GM18951 (cell line): Measurements from ENCODE around the gene STK25.

Source experiments
- POLR2A ChIP-seq: IDR thresholded peaks from 4 replicates; pipeline ENCODE4 v1.6.1; 2011; ENCODE audit warnings: mild to moderate bottlenecking; ENCODE audit not compliant: insufficient read length, insufficient read depth; ENCODE audit errors: extremely low read depth
- in situ Hi-C: fragments of 300-500 bp; cut with MboI; formaldehyde crosslinking; loops from one replicate; pipeline ENCODE4 v1.12.0; 2022; ENCODE audit warnings: low sequenced_read_pairs, mixed read lengths, inconsistent platforms; ENCODE audit not compliant: unreplicated experiment

Gene STK25

DNA sequence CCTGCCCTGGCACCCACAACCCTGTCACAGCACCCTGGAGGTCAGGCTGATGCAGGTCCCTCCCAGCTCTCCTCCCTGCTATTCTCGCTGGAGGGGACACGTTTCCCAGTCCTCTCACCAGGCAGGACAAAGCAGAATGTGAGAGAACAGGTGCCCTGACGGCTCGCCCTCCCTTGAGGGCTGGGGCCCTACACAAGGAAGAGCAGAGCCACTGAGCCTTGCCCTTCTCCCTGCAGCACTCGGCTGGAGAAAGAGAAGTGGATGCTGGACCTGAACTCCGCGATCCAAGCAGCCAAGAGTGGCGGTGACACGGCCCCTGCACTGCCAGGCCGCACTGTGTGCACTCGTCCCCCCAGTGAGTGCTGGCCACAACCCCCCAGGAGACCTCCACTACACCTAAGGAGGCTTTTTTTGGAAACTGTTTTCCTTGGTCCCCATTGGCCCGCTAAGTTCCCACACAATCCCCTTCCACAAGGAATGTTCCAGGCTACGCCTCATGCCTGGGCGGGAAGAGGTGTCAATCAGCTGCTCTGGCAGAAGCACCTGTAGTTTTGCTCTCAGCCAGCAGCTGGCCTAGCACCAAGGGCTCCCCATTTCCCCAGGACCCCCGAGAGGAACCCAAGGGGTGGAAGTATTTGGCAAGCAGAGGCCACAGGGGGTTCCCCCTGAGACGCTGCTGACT, 17.4 kb downstream of the STK25 start:
- in situ Hi-C loops: no loop called here
- no peak for TF ChIP-seq POLR2A

DNA sequence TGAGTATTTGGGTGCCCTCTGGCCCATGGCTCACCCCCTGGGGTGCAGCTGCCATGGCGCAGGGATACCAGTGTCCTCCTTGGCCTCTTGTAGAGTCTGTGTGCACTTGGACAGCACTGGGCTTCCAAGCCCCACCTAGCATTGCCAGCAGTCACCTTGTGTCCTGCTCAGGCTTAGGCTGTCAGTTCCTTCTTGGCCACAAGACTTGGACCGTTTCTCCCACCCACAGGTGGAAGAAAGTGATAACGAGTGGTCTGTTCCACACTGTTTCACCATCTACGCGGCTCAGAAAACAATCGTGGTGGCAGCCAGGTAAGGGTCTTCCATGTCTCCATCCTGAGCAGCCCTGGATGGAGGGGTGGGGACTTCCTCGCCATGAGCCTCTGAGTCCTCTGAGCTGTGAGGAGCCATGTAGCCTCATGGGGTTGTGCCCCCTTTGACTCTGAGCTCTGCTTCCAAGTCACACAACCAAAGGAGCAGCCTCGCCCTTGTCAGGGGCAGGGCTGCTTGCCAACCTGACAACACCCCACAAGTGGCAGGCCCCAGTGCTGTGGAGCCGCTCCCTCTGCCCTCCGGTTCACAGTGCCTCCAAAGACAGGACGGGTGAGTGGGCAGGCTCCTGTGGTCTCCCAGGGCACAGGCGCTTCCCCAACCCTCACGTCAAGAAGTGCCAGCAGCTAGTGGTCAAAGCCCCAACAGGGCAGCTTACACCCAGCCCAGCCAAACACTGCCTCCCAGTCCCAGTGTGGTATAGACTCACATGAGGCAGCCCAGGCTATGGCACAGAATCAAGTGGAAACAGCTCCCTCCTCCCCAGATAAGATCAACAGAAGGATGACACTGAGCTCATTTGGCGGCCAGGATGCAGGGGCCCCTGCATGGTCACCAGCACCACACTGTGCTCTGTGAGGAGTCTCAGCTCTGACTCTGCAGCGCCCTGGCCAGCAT, 18.4 kb downstream of the STK25 start:
- no peak for TF ChIP-seq POLR2A
- in situ Hi-C loops: no loop called here

DNA sequence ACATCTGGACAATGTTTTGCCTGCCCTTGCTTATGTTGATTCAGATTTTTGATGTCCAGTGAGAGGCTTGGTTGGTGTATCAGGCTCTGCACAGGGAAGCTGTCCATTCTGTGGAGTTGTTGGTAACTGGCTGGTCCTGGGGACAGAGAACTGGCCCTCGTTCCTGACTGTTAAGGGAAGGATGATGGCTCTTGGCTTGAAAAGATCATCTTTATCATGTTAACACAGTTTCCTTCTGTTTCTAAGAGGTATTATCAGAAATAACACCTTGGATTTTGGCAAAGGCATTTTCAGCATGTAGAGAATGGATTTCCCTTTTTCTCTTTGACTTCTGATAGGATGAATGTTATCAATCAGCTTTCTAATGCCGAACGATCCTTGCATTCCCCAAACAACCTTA, 19.3 kb downstream of the STK25 start:
- in situ Hi-C loops: no loop called here
- TF ChIP-seq POLR2A: no peak

DNA sequence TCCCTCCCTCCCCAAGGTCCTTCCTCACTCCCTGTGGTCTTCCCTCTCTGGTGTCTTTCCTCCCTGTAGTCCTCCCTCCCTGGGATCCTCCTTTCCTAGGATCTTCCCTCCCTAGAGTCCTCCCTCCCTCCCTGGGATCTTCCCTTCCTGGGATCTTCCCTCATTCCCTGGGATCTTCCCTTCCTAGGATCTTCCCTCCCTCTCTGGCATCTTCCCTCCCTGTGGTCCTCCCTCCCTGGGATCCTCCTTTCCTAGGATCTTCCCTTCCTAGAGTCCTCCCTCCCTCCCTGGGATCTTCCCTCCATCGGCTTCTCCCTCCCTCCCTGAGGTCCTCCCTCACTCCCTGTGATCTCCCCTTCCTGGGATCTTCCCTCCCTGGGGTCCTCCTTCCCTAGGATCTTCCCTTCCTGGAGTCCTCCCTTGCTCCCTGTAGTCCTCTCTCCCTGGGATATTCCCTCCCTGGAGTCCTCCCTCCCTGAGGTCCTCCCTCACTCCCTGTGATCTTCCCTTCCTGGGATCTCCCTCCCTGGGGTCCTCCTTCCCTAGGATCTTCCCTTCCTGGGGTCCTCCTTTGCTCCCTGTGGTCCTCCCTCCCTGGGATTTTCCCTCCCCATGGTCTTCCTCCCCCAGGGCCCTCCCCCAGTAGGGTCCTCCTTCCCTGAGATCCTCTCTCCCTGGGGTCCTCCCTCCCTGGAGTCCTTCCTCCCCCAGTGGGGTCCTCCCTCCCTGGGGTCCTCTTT, 23.0 kb downstream of the STK25 start:
- no peak for TF ChIP-seq POLR2A
- in situ Hi-C loops: no loop called here

DNA sequence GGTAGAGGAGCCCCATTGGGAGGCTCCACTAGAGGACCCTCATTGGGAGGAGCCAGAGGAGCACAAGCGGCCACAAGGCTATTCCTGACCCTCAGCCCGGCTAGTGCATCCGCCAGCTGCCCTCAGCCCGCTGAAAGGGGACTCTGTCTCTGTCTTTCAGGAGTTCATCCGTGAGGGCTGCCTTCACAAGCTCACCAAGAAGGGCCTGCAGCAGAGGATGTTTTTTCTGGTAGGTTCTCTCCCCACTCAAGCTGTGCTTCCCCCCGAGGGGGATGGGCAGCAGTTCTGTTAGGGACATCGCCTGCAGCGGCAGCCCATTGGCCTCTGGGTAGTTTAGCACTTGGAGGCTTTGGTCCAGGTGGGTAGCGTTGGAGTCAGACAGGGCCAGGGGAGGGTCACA, 25.1 kb downstream of the STK25 start:
- TF ChIP-seq POLR2A: no peak
- in situ Hi-C loops: no loop called here

DNA sequence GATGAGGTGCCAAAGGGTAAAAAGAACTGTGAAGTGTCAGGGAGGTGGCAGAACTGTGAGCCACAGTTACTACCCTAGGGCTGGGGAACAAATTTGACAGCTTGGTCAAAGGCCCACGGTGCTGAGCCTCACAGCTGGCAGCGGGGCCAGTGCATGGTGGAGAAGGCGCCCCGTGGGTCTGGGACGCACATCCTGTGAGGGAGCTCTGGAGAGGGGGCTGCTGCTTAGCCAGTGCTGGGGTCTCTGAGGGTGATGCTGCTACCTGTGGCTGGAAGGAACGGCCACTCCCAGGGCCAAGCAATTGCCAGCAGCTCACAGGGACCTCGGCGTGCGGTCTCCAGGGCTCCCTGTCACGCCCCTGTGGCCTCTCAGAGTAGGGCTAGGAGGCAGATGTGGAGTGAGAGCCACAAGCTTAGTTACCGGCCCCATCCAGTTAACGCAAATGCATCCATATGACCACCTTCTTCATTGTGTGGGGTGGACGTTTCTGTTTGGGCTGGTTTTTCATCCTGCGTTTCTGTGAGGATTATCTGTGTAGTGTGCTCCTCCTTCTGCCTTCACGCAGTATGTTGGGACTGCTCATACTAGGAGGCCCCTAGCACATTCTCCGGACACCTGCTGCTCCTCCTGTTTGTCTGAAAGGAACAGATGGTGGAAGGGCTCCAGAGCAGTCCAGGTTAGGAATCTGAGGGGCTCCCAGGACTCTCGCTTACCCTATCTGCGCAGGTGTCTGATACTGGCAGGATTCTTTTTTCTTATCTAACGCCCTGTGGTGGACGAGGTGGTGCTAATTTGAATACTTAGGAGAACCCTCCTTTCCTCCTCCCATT, 26.0 kb downstream of the STK25 start:
- no peak for TF ChIP-seq POLR2A
- in situ Hi-C loops: no loop called here

DNA sequence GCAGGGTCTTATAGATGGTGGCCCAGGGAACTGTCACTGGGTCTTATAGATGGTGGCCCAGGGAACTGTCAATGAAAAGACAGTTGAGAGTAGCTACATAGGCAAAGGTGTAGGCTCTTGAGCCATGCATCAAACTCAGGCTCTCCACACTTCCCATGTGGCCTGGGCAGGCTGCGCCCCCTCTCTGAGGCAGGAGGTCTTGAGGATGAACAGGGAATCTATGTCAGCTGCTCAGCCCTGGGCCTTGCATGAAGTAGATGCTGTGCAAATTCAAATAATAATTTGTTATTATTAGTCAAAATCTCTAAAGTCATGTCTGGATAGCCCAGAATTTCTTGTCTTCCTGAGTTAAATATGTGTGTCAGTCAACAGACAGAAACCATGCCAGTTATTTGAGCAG, 26.7 kb downstream of the STK25 start:
- no peak for TF ChIP-seq POLR2A
- in situ Hi-C loops: no loop called here

DNA sequence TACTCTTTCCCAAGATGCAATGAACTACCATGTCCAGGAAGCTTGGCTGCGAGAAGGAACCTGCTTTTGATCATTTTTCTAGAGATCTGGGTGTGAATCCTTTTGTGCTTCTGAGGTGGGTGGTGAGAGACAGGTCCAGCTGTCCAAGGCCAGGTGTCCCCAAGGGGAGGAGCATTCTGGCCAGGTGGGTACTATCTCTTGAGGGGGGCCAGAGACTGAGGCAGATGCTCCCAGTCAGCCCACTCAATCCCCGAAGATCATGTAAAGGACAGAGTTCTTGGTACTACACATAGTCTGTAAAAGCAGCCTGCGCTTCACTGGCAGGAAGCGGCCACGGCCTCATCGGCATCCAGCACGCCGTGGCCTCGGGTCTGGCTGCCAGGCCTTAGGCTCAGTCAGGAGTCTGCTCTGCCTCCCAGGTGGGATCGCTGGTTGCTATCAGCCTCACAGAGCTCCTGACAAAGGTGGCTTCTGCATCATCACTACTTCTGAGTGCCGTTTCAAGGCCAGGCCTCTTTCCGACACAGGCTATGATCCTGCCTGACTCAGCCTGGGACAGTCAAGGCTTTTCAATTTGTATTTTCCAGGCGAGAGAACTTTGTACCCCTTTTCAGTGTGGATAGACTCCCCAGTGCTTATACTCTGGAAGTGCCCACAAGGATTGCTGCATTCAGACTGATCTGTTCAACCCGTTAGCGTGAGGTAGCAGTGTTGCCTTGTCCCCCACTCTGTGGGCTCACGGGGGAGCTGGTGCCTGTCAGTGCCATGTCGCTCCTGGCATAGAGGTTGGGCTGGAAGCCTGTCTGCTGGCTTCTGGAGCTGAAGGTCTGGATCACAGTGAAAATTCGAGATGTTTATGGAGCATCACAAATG, 29.1 kb downstream of the STK25 start:
- no peak for TF ChIP-seq POLR2A
- in situ Hi-C loops: no loop called here

DNA sequence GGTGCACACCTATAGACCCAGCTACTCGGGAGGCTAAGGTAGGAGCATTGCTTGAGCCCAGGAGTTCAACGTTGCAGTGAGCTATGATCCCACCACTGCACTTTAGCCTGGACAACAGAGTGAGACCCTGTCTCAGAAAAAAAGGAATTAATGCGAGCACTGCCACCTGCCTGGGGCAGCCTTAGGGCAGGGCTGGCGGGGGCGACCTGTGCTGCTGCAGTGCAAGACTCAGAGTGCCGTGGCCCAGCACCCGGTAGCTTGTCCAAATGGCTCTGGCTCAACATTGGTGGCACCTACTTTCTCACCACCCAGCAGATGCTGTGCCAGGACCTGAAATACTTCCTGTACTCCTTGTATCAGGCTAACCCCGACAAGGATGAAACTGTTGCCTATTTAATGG, 30.2 kb downstream of the STK25 start:
- in situ Hi-C loops: no loop called here
- no peak for TF ChIP-seq POLR2A

DNA sequence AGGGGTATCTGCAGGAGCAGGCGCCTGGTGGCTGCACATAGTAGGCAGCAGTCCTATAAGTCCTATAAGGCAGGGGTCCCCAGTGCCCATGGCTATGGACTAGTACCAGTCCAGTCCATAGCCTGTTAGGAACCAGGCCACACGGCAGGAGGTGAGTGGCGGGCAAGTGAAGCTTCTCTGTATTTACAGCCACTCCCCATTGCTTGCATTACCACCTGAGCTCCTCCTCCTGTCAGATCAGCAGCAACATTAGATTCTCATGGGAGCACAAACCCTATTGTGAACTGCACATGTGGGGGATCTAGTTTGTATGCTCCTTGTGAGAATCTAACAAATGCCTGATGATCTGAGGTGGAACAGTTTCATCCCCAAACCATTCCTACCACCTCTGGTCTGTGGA, 33.1 kb downstream of the STK25 start:
- in situ Hi-C loops: no loop called here
- no peak for TF ChIP-seq POLR2A

DNA sequence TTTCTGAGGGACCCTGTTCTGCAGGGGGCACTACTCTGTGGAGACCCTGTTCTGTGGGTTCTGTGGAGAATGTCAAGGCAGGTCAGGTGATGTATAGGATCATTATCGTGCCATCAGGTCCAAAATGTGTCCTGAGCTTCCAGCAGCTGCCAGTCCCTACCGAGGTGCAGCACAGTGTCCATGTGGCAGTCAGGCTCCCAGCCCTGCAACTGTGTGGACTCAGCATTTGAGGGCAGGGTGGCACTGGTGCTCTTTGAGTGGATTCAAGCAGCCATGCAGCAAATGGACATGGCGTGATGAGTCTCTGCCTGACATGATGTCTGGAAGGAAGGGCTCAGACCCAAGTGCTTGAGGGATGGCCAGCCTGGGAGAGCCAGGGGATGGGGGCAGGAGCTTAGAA, 35.0 kb downstream of the STK25 start:
- in situ Hi-C loops: no loop called here
- TF ChIP-seq POLR2A: no peak

DNA sequence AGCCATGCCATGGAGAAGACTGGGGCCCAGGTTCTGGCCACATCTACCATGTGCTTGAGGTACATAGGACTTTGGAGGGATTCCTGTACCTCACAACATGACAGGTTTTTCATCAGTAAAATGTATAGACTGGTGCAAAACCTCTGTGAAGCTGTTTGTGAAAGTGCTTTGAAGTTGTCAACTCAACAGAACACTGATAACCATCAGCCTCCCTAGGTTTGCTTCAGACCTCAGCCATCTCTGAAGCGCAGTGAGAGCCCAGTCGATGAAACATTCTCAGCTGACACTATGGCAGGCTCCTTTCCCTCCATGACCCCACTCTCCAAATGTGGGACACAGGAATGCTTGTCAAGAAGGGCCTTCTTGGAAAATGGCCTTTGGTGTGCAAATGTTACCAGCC, 38.6 kb downstream of the STK25 start:
- in situ Hi-C loops: no loop called here
- TF ChIP-seq POLR2A: no peak
